NCI-H526 treated with DMSO at 0.1 percent for 48 hours (cell line): Measurements from ENCODE around the gene GFI1.
"Not testable (repeated sequence)": the region's sequence is repeated elsewhere in the genome, so short reads cannot be mapped to it uniquely, and the experiment has no call there.

ENCODE experiments used
- DNase-seq: peaks from one replicate; lab custom pipeline; 2025; lab: John Stamatoyannopoulos, UW

The GFI1 gene

DNA sequence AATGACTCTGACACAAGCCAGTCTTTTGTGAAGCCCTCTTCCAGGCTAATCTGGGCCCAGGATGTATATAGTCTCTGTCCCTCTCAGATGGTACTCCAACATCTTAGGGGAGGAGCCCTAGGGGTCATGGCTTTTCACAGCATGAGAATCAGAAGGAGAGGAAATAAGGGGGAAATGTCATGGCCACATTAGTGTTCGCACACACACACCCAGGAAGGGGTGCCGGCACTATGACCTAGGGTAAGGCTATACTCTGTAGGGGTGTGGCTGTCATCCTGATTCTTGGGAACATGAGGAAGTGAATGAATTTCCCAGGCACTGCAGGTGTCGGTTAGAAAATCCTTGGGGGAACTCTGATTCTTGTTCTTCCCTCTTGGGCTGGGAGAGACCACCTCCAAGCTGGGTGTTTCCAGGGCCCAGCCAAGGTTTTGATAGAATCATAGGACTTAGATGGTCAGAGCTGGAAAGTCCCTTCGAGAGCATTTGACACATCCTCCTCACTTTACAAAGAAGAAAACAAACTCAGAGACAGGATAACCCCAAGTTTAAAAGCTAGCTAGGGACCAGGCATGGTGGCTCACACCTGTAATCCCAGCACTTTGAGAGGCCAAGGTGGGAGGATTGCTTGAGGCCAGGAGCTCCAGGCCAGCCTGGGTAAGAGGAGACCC, 22.0 kb downstream of the GFI1 start:
- DNase-seq: no peak

DNA sequence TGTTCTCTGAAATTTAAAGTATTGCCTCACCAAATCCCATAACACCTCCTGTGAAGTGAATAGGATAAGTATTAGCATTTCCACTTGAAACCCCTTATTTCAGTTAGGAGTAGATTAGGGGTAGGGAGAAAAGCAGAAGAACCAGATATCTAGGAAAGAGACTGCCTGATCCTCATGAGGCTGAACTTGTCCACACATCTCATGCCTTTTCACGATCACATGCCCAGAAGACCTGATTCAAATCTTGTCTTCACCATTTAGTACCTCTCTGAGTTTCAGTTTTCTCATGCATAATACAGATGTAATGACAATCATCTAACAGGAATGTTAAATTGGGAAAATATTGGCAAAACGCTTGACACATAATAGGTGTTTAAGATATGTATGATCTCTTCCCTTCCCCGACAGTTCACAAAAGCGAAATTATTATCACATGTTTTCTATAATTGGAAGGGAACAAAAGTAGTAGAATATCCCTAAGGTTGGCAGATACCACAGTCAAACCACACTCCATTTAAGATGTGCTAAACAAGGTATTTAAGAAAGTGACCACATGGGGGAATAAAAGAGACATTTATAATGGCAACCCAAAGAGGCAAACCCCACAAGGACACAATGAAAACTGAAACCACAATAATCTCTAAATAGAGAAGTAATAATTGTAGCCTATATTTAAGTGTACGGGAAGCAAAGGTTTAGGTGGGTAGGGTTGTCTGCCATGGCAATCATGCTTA, 25.2 kb downstream of the GFI1 start:
- DNase-seq: no peak

- no peak for DNase-seq
Measured at GRCh38 chr1:92459871-92460320, 26.8 kb downstream of the GFI1 start.

DNA sequence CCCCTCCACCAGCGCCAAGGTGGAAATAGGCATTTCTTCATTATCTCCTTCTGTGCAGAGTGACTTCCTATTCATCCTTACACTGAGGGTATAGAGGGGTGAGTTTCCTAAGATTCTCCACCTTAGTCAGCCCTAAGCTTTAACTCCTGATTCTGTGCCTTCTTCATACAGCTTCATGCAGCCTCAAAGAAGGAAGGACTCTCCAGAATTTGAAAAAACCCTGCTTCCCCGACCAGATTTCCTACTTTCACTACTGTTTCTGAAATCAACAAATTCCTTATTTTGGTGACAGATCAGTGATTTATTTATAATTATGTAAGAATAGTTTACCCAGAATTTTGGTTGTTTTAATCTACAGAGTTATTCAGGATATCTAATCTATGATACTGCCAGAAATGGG, 28.6 kb downstream of the GFI1 start:
- DNase-seq: no peak

DNA sequence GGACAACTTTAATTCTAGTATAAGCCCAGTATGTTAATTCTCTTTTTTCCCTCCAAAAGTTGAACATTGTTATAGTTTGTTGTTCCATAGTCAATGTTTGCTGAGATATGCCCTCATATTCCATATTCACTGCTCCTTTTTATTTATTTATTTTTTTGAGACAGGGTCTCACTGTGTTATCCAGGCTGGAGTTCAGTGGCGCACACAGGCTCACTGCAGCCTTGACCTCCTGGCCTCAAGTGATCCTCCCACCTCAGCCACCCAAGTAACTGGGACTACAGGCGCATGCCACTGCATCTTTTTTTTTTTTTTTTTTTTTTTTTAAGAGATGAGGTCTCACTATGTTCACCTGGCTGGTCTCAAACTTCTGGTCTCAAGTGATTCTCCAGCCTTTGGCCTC, 38.7 kb downstream of the GFI1 start:
- DNase-seq: no peak

DNA sequence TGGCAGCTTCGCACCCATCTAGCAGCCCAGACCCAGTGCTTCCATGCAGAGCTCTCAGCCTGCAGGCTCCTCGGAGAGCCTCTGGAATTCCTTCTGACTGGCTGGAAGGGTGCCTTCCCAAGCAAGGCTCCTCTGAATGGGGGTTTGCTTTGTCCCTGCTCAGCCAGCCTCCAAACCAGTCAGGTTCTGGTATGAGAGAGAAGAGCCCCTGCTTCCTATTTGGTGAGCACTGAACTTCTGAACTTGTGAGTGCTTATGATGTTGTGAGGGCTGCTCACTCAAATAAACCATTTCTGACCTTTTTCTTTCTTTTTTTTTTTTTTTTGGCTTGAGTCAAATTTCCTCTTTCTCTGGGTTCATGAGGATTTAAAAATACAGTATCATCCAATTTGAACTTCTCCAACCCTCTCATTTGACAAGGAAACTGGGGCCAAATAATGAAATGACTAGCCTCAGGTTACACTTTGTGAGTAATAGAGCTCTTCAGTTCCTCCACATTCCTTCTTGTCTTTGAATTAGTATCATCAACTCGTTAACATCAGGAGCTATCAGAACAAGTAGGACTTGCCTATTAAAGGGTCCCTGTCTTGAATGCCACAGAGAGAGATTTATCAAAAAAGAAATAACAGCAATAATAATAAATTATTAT, 39.6 kb downstream of the GFI1 start:
- no peak for DNase-seq

- DNase-seq: no peak
Measured at GRCh38 chr1:92446546-92446945, 40.2 kb downstream of the GFI1 start.

DNA sequence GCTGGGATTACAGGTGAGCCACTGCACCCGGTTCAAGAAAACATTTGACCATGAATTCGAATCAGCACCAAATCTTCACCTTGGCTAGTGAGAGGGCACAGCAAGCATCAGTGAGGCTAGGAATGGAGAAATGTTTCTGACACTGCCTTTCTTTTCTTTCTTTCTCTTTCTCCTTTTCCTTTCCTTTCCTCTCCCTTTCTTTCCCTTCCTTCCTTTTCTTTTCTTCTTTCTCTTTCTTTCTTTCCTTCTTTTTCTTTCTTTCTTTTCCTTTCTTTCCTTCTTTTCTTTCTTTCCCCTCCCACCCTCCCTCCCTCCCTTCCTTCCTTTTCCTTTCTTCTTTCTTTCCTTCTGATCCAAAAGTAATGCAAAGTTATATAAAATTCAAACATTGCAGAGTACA, 40.9 kb downstream of the GFI1 start:
- DNase-seq: no peak

GRCh38 chr1:92444351-92444750, 42.4 kb downstream of the GFI1 start:
- no peak for DNase-seq

DNA sequence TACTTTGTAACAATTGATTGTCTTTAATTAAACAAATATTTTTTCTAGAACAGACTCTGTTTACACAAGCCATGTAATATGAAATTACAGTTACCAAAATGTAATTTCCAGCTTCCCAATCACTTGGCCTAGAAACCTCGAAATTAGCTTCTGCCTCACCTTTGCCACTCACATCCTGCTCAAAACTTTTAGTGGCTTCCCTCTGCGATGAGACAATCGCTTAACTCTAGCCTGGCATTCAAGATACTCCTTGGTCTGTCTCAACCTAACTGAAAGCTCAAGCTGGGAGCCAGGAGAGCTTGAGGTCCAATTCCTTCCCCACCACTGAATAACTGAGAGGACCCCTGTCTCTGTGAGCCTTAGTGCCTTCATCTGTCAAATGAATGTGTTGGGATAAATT, 42.8 kb downstream of the GFI1 start:
- no peak for DNase-seq

DNA sequence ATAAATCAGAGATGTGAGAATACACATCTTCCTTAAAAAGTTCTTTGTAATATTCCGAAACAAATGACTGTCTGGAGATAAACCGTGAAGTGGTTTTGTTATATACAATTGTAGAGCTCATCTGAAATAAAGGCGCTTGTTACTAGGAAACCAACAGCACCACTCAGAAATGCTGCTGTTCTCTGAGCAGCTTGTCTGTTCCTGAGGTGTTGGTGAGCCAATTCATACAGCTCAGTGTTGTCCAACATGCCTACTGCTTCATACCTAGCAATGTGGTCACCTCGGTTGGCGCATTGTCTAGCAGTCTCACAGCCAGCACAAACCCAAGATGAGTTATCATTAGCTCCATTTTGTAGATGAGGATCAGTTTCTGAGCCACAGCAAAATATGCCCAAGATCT, 44.4 kb downstream of the GFI1 start:
- no peak for DNase-seq

GRCh38 chr1:92441697-92442342, 44.9 kb downstream of the GFI1 start:
- no peak for DNase-seq

- no peak for DNase-seq
Measured at GRCh38 chr1:92441316-92441696, 45.4 kb downstream of the GFI1 start.

DNA sequence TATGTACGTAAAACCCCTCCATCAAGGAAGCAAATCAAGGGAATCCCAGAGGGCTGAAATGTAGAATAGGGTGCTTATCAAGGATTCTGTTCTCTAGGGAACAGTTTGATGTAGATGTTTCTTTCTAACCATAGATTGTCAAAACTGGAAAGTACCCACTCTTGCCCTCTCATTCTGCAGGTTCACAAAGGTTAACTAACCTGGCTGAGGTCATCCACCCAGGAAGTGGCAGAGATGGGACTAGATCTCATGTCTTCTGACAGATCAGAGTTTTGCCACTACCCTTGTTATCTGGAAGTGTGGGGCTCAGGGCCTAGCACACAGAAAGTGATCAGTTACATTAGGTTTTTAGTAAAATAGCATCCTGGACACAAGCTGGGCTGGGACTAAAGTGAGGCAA, 47.4 kb downstream of the GFI1 start:
- DNase-seq: no peak

DNA sequence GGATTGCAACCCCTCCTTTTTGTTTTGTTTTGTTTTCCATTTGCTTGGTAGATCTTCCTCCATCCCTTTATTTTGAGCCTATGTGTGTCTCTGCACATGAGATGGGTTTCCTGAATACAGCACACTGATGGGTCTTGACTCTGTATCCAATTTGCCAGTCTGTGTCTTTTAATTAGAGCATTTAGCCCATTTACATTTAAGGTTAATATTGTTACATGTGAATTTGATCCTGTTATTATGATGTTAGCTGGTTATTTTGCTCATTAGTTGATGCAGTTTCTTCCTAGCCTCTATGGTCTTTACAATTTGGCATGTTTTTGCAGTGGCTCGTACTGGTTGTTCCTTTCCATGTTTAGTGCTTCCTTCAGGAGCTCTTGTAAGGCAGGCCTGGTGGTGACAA, 52.2 kb downstream of the GFI1 start:
- DNase-seq: not testable (repeated sequence)

DNA sequence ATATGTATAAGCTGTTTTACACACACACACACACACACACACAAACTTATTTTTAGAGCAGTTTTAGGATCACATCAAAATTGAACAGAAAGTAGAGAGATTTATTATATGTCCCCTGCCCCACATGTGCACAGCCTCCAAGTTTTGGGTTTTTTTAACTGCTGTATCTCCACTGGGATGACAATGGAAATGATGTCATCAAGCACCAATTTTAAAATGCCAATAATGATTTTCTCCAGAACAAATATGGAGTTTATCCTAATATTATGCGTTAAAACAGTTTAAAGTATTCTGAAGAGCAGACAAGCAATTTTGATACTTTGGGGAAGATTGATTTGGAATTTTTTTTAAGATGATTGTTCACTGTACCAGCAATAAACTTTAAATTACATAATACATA, 56.7 kb downstream of the GFI1 start:
- DNase-seq: no peak

GRCh38 chr1:92425617-92426016, 61.1 kb downstream of the GFI1 start:
- DNase-seq: no peak
